OCI-LY3 (cell line): Measurements from ENCODE around the gene NRM.

Experiments
- EZH2phosphoT487 ChIP-seq: fragments of 200-600 bp; shearing (Covaris generic); IDR thresholded peaks from 2 replicates; pipeline ENCODE4 v1.6.1; 2018; ENCODE audit warnings: antibody characterized with exemption, mixed run types, low read depth
- TF ChIP-seq, protein P1 (sequence below): fragments of 200-600, 300-600 bp; sonication (generic); IDR thresholded peaks from 2 replicates; pipeline ENCODE4 v1.5.1; 2014; ENCODE audit warnings: antibody characterized with exemption, low read length, low read depth

DNA sequence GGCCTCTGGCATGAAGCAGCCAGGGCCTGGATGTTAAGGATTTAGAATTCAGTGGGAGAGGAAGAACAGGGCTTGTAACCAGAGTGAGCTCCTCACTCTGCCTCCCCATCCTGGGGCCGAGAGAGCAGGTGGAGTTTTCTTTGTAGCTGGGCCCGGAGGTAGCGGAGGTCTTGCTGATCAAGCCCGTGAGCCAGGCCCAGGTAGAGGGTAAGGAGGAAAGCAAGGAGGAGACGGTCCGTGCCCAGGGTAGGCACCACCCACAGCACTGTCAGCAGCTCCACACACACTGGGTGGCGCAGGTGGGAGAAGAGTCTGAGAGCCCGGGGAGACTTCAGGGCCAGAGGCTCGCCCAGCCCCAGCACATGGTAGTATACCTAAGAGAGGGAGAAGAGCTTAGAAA, 2.2 kb downstream of the NRM start:
- TF ChIP-seq, protein P1, sequence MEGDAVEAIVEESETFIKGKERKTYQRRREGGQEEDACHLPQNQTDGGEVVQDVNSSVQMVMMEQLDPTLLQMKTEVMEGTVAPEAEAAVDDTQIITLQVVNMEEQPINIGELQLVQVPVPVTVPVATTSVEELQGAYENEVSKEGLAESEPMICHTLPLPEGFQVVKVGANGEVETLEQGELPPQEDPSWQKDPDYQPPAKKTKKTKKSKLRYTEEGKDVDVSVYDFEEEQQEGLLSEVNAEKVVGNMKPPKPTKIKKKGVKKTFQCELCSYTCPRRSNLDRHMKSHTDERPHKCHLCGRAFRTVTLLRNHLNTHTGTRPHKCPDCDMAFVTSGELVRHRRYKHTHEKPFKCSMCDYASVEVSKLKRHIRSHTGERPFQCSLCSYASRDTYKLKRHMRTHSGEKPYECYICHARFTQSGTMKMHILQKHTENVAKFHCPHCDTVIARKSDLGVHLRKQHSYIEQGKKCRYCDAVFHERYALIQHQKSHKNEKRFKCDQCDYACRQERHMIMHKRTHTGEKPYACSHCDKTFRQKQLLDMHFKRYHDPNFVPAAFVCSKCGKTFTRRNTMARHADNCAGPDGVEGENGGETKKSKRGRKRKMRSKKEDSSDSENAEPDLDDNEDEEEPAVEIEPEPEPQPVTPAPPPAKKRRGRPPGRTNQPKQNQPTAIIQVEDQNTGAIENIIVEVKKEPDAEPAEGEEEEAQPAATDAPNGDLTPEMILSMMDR = no peak
- TF ChIP-seq EZH2phosphoT487 = no peak
